HG03469 (cell line): Measurements from ENCODE around the gene PRKCH.

Experiments
- ATAC-seq: cut with Tn5 transposase; IDR thresholded peaks from one replicate; pipeline ENCODE4 v1.9.1; 2021; ENCODE audit warnings: mild to moderate bottlenecking, moderate library complexity, moderate number of reproducible peaks; ENCODE audit not compliant: unreplicated experiment

The PRKCH gene

GRCh38 chr14:61575551-61576150 lies 254.3 kb downstream of the PRKCH start:
- no peak for ATAC-seq

- no peak for ATAC-seq
Observed at GRCh38 chr14:61577506-61577931, 256.1 kb downstream of the PRKCH start.

DNA sequence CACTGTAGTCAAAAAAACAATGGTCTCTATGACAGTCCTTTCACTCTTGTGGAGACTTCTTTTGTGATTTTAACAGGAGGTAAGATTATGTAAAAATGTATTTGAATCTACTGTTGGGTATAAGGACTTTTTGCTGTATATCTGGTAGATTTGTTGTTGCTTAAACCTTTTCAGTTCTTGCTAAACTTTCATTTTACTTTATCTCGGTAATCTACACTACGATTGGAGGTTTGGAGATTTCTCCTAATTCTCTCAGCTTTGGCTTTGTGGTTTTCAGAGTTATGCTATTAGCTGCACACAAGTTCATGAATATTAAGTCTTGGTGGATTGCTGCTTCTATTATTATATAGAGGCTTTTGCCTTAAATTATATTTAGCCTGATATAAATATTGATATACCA lies 257.4 kb downstream of the PRKCH start:
- no peak for ATAC-seq

DNA sequence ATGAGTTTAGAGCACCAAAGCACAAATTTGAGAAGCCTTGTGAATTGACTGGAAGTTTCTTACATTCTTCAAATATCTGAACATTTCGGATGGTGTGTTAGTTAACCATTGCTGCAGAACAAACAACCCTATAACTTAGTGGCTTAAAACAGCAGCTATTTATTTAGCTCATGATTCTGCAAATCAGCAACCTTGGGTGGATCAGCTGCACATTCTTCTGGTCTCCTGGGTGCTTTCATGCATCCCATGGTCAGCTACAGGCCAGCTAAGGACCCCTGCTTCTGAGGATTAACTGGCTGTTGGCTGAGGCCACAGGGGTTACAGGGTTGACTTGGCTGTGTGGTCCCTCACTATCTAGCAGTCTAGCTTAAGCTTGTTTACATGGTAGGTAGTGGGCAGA lies 260.0 kb downstream of the PRKCH start:
- ATAC-seq = no peak

GRCh38 chr14:61581955-61582615 lies 260.7 kb downstream of the PRKCH start:
- ATAC-seq = no peak

- ATAC-seq = no peak
Observed at GRCh38 chr14:61582815-61583214, 261.4 kb downstream of the PRKCH start.

DNA sequence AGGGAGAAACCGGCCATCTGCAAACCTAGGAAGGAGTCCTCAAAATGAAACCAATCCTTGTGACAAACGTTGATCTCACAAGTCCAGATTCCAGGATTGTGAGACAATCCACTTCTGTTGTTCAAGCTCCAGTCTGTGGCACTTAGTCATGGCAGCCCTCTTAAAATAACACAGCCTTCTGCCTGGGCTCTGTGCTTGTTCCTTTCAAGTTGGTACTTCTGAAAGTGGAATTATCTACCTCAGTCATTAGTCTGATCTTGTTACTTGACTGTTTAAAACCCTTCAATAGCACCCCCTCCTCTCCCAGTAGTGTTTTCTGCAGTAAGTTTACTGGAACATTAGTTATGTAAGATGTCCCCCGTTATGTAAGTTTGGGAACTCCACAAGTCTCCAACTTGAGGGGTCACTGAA lies 263.0 kb downstream of the PRKCH start:
- no peak for ATAC-seq

DNA sequence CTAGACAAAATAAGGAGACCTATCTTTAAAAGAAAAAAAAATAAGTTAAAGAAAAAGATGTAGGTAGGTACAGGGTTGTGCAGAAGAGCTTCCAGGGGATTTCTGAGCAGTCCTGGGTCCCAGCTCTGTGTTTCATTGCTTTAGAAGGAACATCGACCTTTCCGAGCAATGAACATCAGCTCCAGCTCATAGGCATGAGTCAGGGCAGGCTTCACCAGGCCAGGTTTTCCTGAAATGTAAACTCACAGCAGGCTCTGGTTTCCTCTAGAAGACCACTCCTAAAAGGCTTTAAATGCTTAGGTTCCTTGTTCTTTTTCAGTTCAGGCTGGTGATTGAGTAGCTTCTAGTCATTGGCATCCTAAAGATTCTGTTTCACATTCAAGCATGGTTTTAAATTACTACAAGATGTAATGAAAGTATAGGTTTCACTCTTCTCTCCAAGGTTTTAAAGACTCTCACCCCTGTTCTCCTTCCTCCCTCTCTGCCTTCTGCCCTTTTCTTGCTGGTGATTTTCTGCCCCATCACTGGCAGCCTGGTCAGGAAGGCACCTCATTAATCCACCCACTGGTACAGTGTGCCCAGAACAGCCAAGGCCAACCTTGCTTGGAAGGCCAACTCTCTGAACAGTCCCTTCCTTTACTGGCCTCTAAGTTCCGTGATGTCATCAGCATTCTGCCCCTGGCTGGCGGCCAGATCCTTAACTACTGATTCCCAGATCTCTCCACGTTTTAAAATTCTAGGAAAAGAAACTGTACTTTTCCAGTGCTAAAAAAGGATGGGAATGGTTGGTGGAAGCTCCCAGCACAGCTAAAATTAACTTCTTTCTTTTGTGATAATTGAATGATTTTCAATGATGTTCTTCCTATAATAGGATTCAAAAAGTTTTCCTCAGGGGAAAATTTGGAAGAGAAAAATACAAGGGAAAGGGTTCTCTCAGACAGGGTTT lies 264.5 kb downstream of the PRKCH start:
- ATAC-seq = no peak

- no peak for ATAC-seq
Observed at GRCh38 chr14:61586544-61587055, 265.2 kb downstream of the PRKCH start.

DNA sequence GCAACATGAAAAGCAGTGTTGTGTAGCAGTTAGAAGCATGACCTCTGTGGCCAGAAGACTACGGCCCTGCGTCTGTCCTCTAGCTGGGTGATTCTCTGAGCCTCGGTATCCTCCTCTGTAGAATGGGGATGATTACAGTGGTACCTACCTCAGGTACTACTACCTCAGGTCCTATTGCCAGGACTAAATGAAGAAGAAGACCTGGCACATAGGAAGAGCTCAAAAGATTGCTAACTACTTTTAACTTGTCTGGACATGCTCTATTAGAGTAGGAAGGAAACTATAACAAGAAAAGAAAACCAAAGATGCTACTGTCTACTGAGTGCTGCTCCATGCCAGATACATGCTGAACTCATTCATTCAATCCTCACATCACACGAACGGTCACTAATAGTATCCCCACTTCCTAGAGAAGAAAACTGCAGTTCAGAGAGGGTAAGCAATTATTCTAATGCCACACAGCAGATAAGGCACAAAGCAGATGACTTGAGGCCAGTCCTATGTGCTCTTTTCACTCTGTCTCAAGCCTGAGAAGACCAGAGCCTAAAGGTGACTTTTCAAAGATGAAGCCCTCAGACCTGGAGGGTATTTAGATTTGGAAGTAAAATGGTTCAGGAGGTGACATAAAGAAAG lies 265.8 kb downstream of the PRKCH start:
- no peak for ATAC-seq

GRCh38 chr14:61588419-61588901 lies 267.1 kb downstream of the PRKCH start:
- ATAC-seq = no peak

DNA sequence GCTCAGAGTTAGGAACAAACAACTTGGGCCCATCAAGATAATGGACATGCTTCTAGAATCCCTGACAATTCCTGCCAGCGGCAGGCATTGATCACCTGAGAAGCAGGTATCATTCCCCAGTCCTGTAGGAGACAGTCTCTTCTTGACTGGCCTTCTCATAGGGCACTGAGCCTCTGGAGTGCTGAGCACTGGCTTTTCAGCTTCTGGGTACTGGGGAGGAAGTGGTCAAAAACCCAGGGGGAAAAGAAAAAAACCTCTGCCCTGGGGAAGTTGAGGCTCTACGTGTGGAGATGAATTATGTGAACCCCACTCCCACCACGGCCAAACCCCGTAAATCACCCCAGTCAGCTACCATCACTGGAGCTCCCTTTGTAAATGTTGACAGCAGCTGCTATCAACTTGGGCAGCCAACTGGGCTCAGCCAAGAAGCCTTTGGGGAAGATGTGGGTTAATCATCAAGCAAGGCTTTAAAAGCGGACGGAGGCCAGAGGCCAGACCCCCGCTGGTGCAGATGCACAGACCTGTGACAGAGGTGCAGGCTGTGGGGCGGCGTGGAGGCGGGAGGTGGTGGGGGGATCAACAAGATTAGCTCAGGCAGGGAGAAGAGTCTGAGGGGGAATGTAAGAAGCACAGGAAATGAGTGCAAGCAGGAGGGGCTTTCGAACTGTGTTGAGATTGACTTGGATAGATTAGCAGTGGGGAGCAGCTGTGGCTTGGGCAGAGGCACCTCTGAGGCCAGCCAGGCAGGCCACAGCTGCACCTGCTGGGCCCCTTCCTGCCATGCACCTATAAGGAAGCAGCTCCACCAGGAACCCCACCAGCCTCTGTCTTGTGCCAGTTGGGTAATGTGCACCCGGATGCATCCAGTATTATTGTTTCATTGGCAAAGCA lies 268.6 kb downstream of the PRKCH start:
- ATAC-seq = no peak

GRCh38 chr14:61591862-61592261 lies 270.5 kb downstream of the PRKCH start:
- ATAC-seq = no peak

- no peak for ATAC-seq
Observed at GRCh38 chr14:61593330-61593729, 272.0 kb downstream of the PRKCH start.

DNA sequence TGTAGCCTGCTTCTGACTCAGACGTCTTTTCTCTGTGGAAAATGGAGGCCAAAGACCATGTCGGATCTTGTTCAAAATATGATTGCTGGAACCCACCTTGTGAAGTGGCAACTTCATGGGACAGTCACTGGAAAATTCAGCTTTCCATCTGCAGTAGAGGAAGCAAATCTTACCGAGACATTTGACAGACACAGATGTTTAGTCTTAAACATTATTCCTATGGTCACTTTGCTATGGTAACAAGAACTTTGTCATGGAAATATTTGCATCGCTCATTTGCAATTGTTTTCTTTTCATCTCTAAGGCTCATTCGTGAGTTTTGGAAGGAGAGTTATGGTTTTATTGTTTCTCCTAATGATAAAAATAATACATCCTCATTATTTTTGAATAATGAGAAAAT lies 275.6 kb downstream of the PRKCH start:
- no peak for ATAC-seq

GRCh38 chr14:61598980-61599379 lies 277.6 kb downstream of the PRKCH start:
- ATAC-seq = no peak

DNA sequence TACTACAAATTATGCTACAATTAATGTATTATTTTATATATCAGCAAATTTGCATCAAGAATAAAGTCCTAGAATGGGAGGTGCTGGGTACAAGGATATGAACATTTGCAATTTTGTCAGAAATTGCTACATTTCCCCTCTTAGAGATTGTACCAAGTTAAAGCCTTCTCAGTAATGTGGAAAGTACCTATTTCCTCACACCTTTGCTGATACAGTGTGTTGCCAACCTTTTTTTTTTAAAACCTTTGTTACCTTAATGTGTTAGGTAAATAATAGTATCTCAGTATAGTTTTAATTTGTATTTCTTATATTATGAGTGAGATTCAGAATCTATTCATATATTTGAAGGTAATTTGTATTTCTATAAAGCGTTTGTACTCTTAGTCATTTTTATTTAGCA lies 278.6 kb downstream of the PRKCH start:
- ATAC-seq = no peak
